Esophagus squamous epithelium (tissue), 4 donors: ENCODE results near the gene ACTRT2.

ENCODE experiments used
- CTCF ChIP-seq, 6 experiments: fragments of 450-650 bp in 4 of 6; fragments of 200-600 bp in 2 of 6; sonication (generic) in 2 of 6; IDR thresholded peaks; one replicate each; pipeline ENCODE4 v1.5.1; 2016 to 2019; ENCODE audit warnings: antibody characterized with exemption in 6 of 6, mild to moderate bottlenecking in 4 of 6, moderate library complexity in 4 of 6
- POLR2A ChIP-seq, 4 donors: fragments of 450-650 bp; IDR thresholded peaks; one replicate each; pipeline ENCODE4 v1.6.1; 2017; ENCODE audit warnings: antibody characterized with exemption in 4 of 4, mild to moderate bottlenecking in 4 of 4, moderate library complexity in 3 of 4

GRCh38 chr1:3024019-3024418, 2.8 kb downstream of the ACTRT2 start:
- no peak for TF ChIP-seq CTCF (IDR thresholded peaks at IDR 0.05)
- TF ChIP-seq POLR2A (IDR thresholded peaks at IDR 0.05), result no peak
